Measurements from ENCODE around the gene NAV3. TPM values are rescaled to one million over a fixed set of nuclear protein-coding genes. Genes with fewer than 3 reads are reported as not detected.

The NAV3 gene
- total and polyA plus RNA-seq, 9 of the 15 experiments (the other 6 are each of a cell fraction or from before 2014, with no cell fraction given): 0.04 TPM; not detected in 8

DNA sequence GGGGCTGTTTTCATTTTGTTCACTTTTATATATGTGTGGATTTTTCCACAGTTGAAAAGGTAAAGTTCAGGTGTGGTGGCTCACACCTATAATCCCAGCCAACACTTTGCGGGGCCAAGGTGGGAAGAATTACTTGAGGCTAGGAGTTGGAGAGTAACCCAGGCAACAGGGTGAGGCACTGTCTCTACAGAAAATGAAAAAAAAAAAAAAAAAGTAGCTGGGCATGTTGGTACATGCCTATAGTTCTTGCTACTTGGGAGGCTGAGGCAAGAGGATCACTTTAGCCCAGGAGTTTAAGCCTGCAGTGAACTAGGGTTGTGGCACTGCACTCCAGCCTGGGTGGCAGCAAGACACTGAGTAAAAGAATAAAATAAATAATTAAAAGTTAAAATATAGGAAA lies 326.5 kb downstream of the NAV3 start (continued):
- no peak for TF ChIP-seq ETS2 (tag; IDR thresholded peaks at IDR 0.05; ENCODE audit: borderline replicate concordance, poor library complexity, severe bottlenecking)
- no peak for TF ChIP-seq NFXL1 (CRISPR knock-in tag; IDR thresholded peaks at IDR 0.05)
- TF ChIP-seq RBM17 (IDR thresholded peaks at IDR 0.05; ENCODE audit: borderline replicate concordance, low read depth, low read length): no peak
- TF ChIP-seq, protein P1, sequence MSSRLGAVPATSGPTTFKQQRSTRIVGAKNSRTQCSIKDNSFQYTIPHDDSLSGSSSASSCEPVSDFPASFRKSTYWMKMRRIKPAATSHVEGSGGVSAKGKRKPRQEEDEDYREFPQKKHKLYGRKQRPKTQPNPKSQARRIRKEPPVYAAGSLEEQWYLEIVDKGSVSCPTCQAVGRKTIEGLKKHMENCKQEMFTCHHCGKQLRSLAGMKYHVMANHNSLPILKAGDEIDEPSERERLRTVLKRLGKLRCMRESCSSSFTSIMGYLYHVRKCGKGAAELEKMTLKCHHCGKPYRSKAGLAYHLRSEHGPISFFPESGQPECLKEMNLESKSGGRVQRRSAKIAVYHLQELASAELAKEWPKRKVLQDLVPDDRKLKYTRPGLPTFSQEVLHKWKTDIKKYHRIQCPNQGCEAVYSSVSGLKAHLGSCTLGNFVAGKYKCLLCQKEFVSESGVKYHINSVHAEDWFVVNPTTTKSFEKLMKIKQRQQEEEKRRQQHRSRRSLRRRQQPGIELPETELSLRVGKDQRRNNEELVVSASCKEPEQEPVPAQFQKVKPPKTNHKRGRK (tag; IDR thresholded peaks at IDR 0.05): no peak
- no peak for TF ChIP-seq GATAD2B (IDR thresholded peaks at IDR 0.05; ENCODE audit: borderline replicate concordance)
- no peak for TF ChIP-seq NCOR1 (IDR thresholded peaks at IDR 0.05)
- TF ChIP-seq MEF2A (IDR thresholded peaks at IDR 0.05; ENCODE audit: control insufficient read depth, low read depth, low read length): no peak
- TF ChIP-seq, protein P2, sequence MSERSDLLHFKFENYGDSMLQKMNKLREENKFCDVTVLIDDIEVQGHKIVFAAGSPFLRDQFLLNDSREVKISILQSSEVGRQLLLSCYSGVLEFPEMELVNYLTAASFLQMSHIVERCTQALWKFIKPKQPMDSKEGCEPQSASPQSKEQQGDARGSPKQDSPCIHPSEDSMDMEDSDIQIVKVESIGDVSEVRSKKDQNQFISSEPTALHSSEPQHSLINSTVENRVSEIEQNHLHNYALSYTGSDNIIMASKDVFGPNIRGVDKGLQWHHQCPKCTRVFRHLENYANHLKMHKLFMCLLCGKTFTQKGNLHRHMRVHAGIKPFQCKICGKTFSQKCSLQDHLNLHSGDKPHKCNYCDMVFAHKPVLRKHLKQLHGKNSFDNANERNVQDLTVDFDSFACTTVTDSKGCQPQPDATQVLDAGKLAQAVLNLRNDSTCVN (CRISPR knock-in tag; IDR thresholded peaks at IDR 0.05): no peak

DNA sequence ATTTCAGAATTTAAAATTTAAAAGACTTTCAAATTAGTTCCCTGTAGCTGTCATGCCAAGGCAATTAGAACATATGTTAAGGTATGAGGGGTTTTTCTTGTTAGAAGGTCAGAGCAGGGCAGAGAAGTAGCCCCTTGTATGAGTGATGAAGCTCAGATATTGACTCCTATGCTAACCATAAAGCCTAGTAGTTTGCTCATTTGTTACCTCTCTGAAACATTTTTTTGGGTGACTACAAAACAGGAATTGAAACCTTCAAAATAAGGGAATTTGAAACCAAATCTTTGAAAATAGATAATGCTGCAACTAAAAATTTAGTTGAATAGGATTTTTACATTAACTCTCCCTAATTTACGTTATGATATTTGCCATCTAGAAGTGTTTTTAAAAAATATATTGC lies 333.5 kb downstream of the NAV3 start:
- no peak overlapping the region for H2AFZ ChIP-seq (ENCODE audit: low read depth, low read length)
- no peak overlapping the region for H3K4me3 ChIP-seq
- H3K9me1 ChIP-seq (ENCODE audit: control insufficient read depth, insufficient read depth, low read length): no peaks in the 10 kb centered on the region
- H3K9ac ChIP-seq (ENCODE audit: insufficient read depth in 1 of 2, low read depth in 2 of 2, low read length in 2 of 2): no peak overlapping the region
- no peak overlapping the region for H3K4me2 ChIP-seq (ENCODE audit: insufficient read depth, low read length)
- CTCF ChIA-PET (ENCODE audit: low intra/inter-chr PET ratio): no interaction called here
- BruUV-seq (replicated peaks): no TSS peak
- H3K4me1 ChIP-seq (replicated peaks in 1 of 2; ENCODE audit: control insufficient read depth in 2 of 2, insufficient read depth in 2 of 2, low read length in 2 of 2): no peaks in the 10 kb centered on the region
- FAIRE-seq (no peak), DNase-seq (ENCODE audit: extremely low read depth in 1 of 4, low spot score in 3 of 4) (no peak), ATAC-seq (no peak)
- no peak for TF ChIP-seq RBM22 (IDR thresholded peaks at IDR 0.05; ENCODE audit: low read depth, low read length, poor library complexity, severe bottlenecking)
- intact Hi-C loops (cut with micrococcal nuclease) (no loop called here), in situ Hi-C loops (cut with MboI) (no loop called here)
- no peaks in the 10 kb centered on the region for H3K36me3 ChIP-seq (ENCODE audit: control insufficient read depth, insufficient read depth, low read length)
- H3K27ac ChIP-seq (ENCODE audit: extremely low read depth, low read depth, low read length): no peak overlapping the region
- H4K20me1 ChIP-seq (replicated peaks; ENCODE audit: control insufficient read depth, insufficient read depth, low read length): no peaks in the 10 kb centered on the region
- no peaks in the 10 kb centered on the region for H3K27me3 ChIP-seq (ENCODE audit: control insufficient read depth in 2 of 2, insufficient read depth in 2 of 2, low read length in 2 of 2)
- POLR2A ChIA-PET: no interaction called here
- no peaks in the 10 kb centered on the region for H3K79me2 ChIP-seq (ENCODE audit: control insufficient read depth, insufficient read depth, low read length)
- H3K9me3 ChIP-seq (replicated peaks; ENCODE audit: control insufficient read depth, insufficient read depth, low read depth, low read length): 0 out of 2 replicates have a peak, but pooled peaks cover 1% of the 10 kb centered on the region
- 0% methylated on average over 1 of the region's 1 CpG for WGBS (ENCODE audit: insufficient coverage, low coverage, missing lambda C conversion rate)
